ENCODE results near the gene DUSP1. TPM values are rescaled to one million over a fixed set of nuclear protein-coding genes. Genes with fewer than 3 reads are reported as not detected.
A peak's percentile ranks its signal among the peaks of the same experiment; 100 is the strongest.

Gene DUSP1
- total RNA-seq, 1 experiment from 2014 or later: 522 TPM

GRCh38 chr5:172743112-172743959 lies 27.7 kb downstream of the DUSP1 start:
- Histone ChIP-seq H3K4me3 (ENCODE audit: low read length) (no peak overlapping the region), H3K27ac (ENCODE audit: low read length) (no peak overlapping the region), H2AFZ (ENCODE audit: low read length) (no peak overlapping the region), H3K9ac (ENCODE audit: low read length) (no peak overlapping the region), H3K79me2 (ENCODE audit: low read length) (no peaks in the 10 kb centered on the region), H3K4me1 (ENCODE audit: insufficient read depth, low read length) (peaks cover 9% of the 10 kb centered on the region), H4K20me1 (ENCODE audit: low read length) (no peaks in the 10 kb centered on the region), H3K27me3 (ENCODE audit: low read length) (no peaks in the 10 kb centered on the region), H3K9me3 (ENCODE audit: low read length) (no peaks in the 10 kb centered on the region), H3K4me2 (ENCODE audit: low read length) (no peak overlapping the region), H3K9me2 (replicated peaks; ENCODE audit: low read length) (no peaks in the 10 kb centered on the region), H3K36me3 (ENCODE audit: low read depth, low read length) (no peaks in the 10 kb centered on the region), H3F3A (ENCODE audit: low read length, unreplicated experiment) (no peaks in the 10 kb centered on the region)
- TF ChIP-seq EZH2 (IDR thresholded peaks at IDR 0.05; ENCODE audit: low read length, unreplicated experiment): no peak
- no peak for TF ChIP-seq CTCF (conservative IDR thresholded peaks at IDR 0.05; ENCODE audit: low read depth, low read length)
- TF ChIP-seq EZH2phosphoT487 (IDR thresholded peaks at IDR 0.05; ENCODE audit: borderline replicate concordance, low read length): no peak
- CTCF ChIA-PET: no interaction called here
- intact Hi-C loops (cut with micrococcal nuclease): no loop called here
- POLR2A ChIA-PET (ENCODE audit: unreplicated experiment): interaction anchor here (0.6 kb wide), 1 partner anchor 348 kb away, joined by 3 read pairs; no protein-coding TSS in a partner anchor
- no peak for DNase-seq
- no TSS peak for BruUV-seq (replicated peaks)
- no peak for ATAC-seq

- H3K27me3 ChIP-seq (ENCODE audit: low read length): no peaks in the 10 kb centered on the region
- no peaks in the 10 kb centered on the region for H3K9me2 ChIP-seq (replicated peaks; ENCODE audit: low read length)
- CTCF ChIA-PET: no interaction called here
- H3K4me3 ChIP-seq (ENCODE audit: low read length): no peak overlapping the region
- no peaks in the 10 kb centered on the region for H4K20me1 ChIP-seq (ENCODE audit: low read length)
- POLR2A ChIA-PET (ENCODE audit: unreplicated experiment): interaction anchor here (1.3 kb wide), 1 partner anchor 24 kb away, joined by 6 read pairs; no protein-coding TSS in a partner anchor
- H3K9ac ChIP-seq (ENCODE audit: low read length): no peak overlapping the region
- DNase-seq (no peak), ATAC-seq (no peak)
- no peaks in the 10 kb centered on the region for H3K79me2 ChIP-seq (ENCODE audit: low read length)
- 0 out of 2 replicates have a peak overlapping the region, but pooled peaks have one; percentile 5 for H3K4me2 ChIP-seq (ENCODE audit: low read length)
- no peaks in the 10 kb centered on the region for H3K36me3 ChIP-seq (ENCODE audit: low read depth, low read length)
- TF ChIP-seq EZH2phosphoT487 (IDR thresholded peaks at IDR 0.05; ENCODE audit: borderline replicate concordance, low read length) (no peak), EZH2 (IDR thresholded peaks at IDR 0.05; ENCODE audit: low read length, unreplicated experiment) (no peak), CTCF (conservative IDR thresholded peaks at IDR 0.05; ENCODE audit: low read depth, low read length) (no peak)
- H3K4me1 ChIP-seq (ENCODE audit: insufficient read depth, low read length): peaks cover 9% of the 10 kb centered on the region
- intact Hi-C loops (cut with micrococcal nuclease): no loop called here
- no TSS peak for BruUV-seq (replicated peaks)
- H3K9me3 ChIP-seq (ENCODE audit: low read length): no peaks in the 10 kb centered on the region
- no peaks in the 10 kb centered on the region for H3F3A ChIP-seq (ENCODE audit: low read length, unreplicated experiment)
- 0 out of 2 replicates have a peak overlapping the region, but pooled peaks have one; percentile 12 for H3K27ac ChIP-seq (ENCODE audit: low read length)
- no peak overlapping the region for H2AFZ ChIP-seq (ENCODE audit: low read length)
These were observed 29.8 kb downstream of the DUSP1 start for GRCh38 chr5:172741206-172741582.

Data from PC-3 (cell line).